Neural cell (in vitro differentiated cells): Measurements from ENCODE around the gene ERICH6B. TPM values are rescaled to one million over a fixed set of nuclear protein-coding genes. Genes with fewer than 3 reads are reported as not detected.

Experiments used
- H2AFZ ChIP-seq: fragments of 200-600, 300-800 bp; sonication (generic), shearing (Covaris generic); 2 replicates; pipeline ENCODE4 v1.6.0; 2014; ENCODE audit warnings: low read depth, mild to moderate bottlenecking, antibody characterized with exemption, low read length, moderate library complexity
- H3F3A ChIP-seq: fragments of 200-600 bp; shearing (Covaris generic); 2 replicates; pipeline ENCODE4 v1.6.1; 2016; ENCODE audit warnings: mild to moderate bottlenecking, moderate library complexity, mixed read lengths, antibody characterized with exemption, low read length; ENCODE audit not compliant: insufficient read depth, poor library complexity, severe bottlenecking
- H3K27ac ChIP-seq: fragments of 200-600, 300-800 bp; sonication (generic), shearing (Covaris generic); 2 replicates; pipeline ENCODE4 v1.5.1; 2014; ENCODE audit warnings: mild to moderate bottlenecking, low read length, moderate library complexity
- H3K27me3 ChIP-seq: fragments of 300-800, 200-600 bp; sonication (generic), shearing (Covaris generic); 2 replicates; pipeline ENCODE4 v1.6.0; 2014; ENCODE audit warnings: mild to moderate bottlenecking, low read depth, low read length, moderate library complexity; ENCODE audit not compliant: insufficient read depth
- H3K36me3 ChIP-seq: fragments of 300-800, 200-600 bp; sonication (generic), shearing (Covaris generic); 2 replicates; pipeline ENCODE4 v1.5.1; 2014; ENCODE audit warnings: mild to moderate bottlenecking, antibody characterized with exemption, low read length, moderate library complexity; ENCODE audit not compliant: insufficient read depth
- H3K4me2 ChIP-seq: fragments of 300-800, 200-600 bp; sonication (generic), shearing (Covaris generic); 2 replicates; pipeline ENCODE4 v1.6.0; 2014; ENCODE audit warnings: mild to moderate bottlenecking, low read length
- H3K4me3 ChIP-seq: fragments of 300-800, 200-600 bp; sonication (generic), shearing (Covaris generic); 2 replicates; pipeline ENCODE4 v1.5.1; 2014; ENCODE audit warnings: mild to moderate bottlenecking, low read length, moderate library complexity
- H3K79me2 ChIP-seq: fragments of 200-600 bp; shearing (Covaris generic); replicated peaks from 2 replicates; pipeline ENCODE4 v1.6.0; 2014; ENCODE audit warnings: mild to moderate bottlenecking, low read length, moderate library complexity; ENCODE audit not compliant: insufficient read depth
- H3K9ac ChIP-seq: fragments of 300-800, 200-600 bp; sonication (generic), shearing (Covaris generic); 2 replicates; pipeline ENCODE4 v1.6.1; 2016; ENCODE audit warnings: mild to moderate bottlenecking, low read length, mixed read lengths
- H3K9me2 ChIP-seq: fragments of 200-600 bp; shearing (Covaris generic); 2 replicates; pipeline ENCODE4 v1.6.1; 2016; ENCODE audit warnings: mild to moderate bottlenecking, low read length, mixed read lengths; ENCODE audit not compliant: insufficient read depth
- H3K9me3 ChIP-seq: fragments of 200-600, 300-800 bp; sonication (generic), shearing (Covaris generic); 2 replicates; pipeline ENCODE4 v1.6.1; 2016; ENCODE audit warnings: mild to moderate bottlenecking, mixed run types, low read length, moderate library complexity, mixed read lengths
- H4K20me1 ChIP-seq: fragments of 200-600 bp; shearing (Covaris generic); 2 replicates; pipeline ENCODE4 v1.6.1; 2016; ENCODE audit warnings: mild to moderate bottlenecking, mixed run types; ENCODE audit not compliant: insufficient read depth
- CTCF ChIP-seq: fragments of 450-650 bp; IDR thresholded peaks from 2 replicates; pipeline ENCODE4 v1.5.1; 2014; ENCODE audit warnings: antibody characterized with exemption, mild to moderate bottlenecking, moderate library complexity; ENCODE audit not compliant: poor library complexity, severe bottlenecking
- EP300 ChIP-seq: fragments of 450-650 bp; conservative IDR thresholded peaks from 2 replicates; pipeline ENCODE4 v1.6.1; 2014; ENCODE audit warnings: antibody characterized with exemption, mild to moderate bottlenecking, moderate library complexity; ENCODE audit not compliant: poor library complexity, severe bottlenecking
- EZH2 ChIP-seq: fragments of 200-600, 300-800 bp; shearing (Covaris generic), sonication (generic); IDR thresholded peaks from 2 replicates; pipeline ENCODE4 v1.6.1; 2014; ENCODE audit warnings: antibody characterized with exemption, low read length, borderline replicate concordance, mild to moderate bottlenecking; ENCODE audit not compliant: insufficient read depth, poor library complexity, severe bottlenecking
- MXI1 ChIP-seq: fragments of 450-650 bp; conservative IDR thresholded peaks from 2 replicates; pipeline ENCODE4 v1.6.1; 2014; ENCODE audit warnings: antibody characterized with exemption, mild to moderate bottlenecking; ENCODE audit not compliant: poor library complexity, severe bottlenecking
- POLR2AphosphoS5 ChIP-seq: IDR thresholded peaks from 2 replicates; pipeline ENCODE4 v1.6.1; 2012
- RAD21 ChIP-seq: fragments of 450-650 bp; conservative IDR thresholded peaks from 2 replicates; pipeline ENCODE4 v1.6.1; 2014; ENCODE audit warnings: antibody characterized with exemption, mild to moderate bottlenecking, moderate library complexity
- REST ChIP-seq: IDR thresholded peaks from 2 replicates; pipeline ENCODE4 v1.6.1; 2012; ENCODE audit warnings: borderline replicate concordance
- SMC3 ChIP-seq: fragments of 450-650 bp; conservative IDR thresholded peaks from 2 replicates; pipeline ENCODE4 v1.6.1; 2014; ENCODE audit warnings: antibody characterized with exemption, mild to moderate bottlenecking, moderate library complexity; ENCODE audit not compliant: poor library complexity
- TAF1 ChIP-seq: IDR thresholded peaks from 2 replicates; pipeline ENCODE4 v1.6.1; 2012; ENCODE audit warnings: low read depth
- polyA plus RNA-seq: library from polyadenylated mRNA; depleted of rRNA; stranded (reverse); fragments of >200 nt; gene quantifications from 2 replicates; pipeline ENCODE4 v1.2.3, GENCODE V29; 2014

Gene ERICH6B
- polyA plus RNA-seq, 1 donor from 2014 or later, result not detected

GRCh38 chr13:45496942-45497341 lies 118.6 kb downstream of the ERICH6B start:
- Histone ChIP-seq H3K79me2 (no peaks in the 10 kb centered on the region), H3K4me2 (no peak overlapping the region), H3K36me3 (peaks cover 13% of the 10 kb centered on the region), H2AFZ (no peak overlapping the region), H3K9me3 (peaks cover 3% of the 10 kb centered on the region), H3K9ac (no peak overlapping the region), H3K27ac (no peak overlapping the region), H3F3A (no peaks in the 10 kb centered on the region), H3K27me3 (no peaks in the 10 kb centered on the region), H3K4me3 (no peak overlapping the region), H4K20me1 (no peaks in the 10 kb centered on the region), H3K9me2 (no peaks in the 10 kb centered on the region)
- TF ChIP-seq RAD21 (no peak), POLR2AphosphoS5 (no peak), EP300 (no peak), MXI1 (no peak), EZH2 (no peak), TAF1 (no peak), SMC3 (no peak), REST (no peak), CTCF (no peak)

GRCh38 chr13:45492538-45492937 lies 123.0 kb downstream of the ERICH6B start:
- peaks cover 3% of the 10 kb centered on the region for H3K36me3 ChIP-seq
- no peak overlapping the region for H3K27ac ChIP-seq
- no peak overlapping the region for H3K4me2 ChIP-seq

More at GRCh38 chr13:45492538-45492937, 123.0 kb downstream of the ERICH6B start:
- TF ChIP-seq POLR2AphosphoS5 (no peak), RAD21 (no peak), TAF1 (no peak), MXI1 (no peak), EZH2 (no peak), REST (no peak), EP300 (no peak), CTCF (no peak), SMC3 (no peak)
- no peaks in the 10 kb centered on the region for H3K27me3 ChIP-seq
- no peak overlapping the region for H3K9ac ChIP-seq
- no peaks in the 10 kb centered on the region for H3K79me2 ChIP-seq
- no peaks in the 10 kb centered on the region for H3K9me2 ChIP-seq
- no peak overlapping the region for H3K4me3 ChIP-seq
- no peaks in the 10 kb centered on the region for H3F3A ChIP-seq
- no peak overlapping the region for H2AFZ ChIP-seq
- H4K20me1 ChIP-seq, result no peaks in the 10 kb centered on the region
- H3K9me3 ChIP-seq, result no peaks in the 10 kb centered on the region
